NCI-H1417 treated with DMSO at 0.1 percent for 48 hours (cell line): ENCODE results near the gene NPFF.
"Not testable (repeated sequence)": the region's sequence is repeated elsewhere in the genome, so short reads cannot be mapped to it uniquely, and the experiment has no call there.

Experiments
- DNase-seq: peaks from one replicate; lab custom pipeline; 2025; lab: John Stamatoyannopoulos, UW

Gene NPFF, protein sequence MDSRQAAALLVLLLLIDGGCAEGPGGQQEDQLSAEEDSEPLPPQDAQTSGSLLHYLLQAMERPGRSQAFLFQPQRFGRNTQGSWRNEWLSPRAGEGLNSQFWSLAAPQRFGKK

DNA sequence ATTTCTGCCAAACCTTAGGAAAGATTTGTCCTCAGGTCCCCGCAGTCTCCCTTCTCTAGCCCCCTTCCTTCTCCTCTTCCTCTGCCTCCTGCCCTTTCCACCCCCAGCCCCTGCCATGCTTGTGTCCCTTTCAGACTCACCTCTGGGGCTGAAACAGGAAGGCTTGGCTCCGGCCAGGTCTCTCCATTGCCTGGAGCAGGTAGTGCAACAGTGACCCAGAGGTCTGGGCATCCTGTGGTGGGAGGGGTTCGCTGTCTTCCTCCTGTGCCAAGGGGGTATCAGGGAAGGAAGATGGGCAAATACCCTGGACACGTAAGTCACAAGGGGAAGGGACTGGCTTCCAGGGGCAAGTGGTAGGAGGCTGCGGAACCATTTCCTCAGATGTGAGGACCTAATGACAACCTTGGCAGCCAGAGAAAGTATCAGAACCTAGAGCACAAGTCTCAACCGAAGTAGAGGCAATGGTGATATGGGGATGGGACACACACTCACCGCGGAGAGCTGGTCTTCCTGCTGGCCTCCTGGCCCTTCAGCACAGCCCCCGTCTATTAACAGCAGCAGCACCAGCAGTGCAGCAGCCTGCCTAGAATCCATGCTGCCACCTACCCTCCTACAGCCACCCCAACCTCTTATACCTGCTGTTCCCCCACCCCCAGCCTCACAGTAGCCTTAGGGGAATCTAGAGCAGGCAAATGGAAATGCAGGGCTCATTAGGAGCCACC is at the start of gene NPFF:
TSS of gene NPFF (minus strand) at position 604 of the 722 bp plus-strand sequence. CDS start at position 594, 10 bp downstream.
- DNase-seq, result no peak

DNA sequence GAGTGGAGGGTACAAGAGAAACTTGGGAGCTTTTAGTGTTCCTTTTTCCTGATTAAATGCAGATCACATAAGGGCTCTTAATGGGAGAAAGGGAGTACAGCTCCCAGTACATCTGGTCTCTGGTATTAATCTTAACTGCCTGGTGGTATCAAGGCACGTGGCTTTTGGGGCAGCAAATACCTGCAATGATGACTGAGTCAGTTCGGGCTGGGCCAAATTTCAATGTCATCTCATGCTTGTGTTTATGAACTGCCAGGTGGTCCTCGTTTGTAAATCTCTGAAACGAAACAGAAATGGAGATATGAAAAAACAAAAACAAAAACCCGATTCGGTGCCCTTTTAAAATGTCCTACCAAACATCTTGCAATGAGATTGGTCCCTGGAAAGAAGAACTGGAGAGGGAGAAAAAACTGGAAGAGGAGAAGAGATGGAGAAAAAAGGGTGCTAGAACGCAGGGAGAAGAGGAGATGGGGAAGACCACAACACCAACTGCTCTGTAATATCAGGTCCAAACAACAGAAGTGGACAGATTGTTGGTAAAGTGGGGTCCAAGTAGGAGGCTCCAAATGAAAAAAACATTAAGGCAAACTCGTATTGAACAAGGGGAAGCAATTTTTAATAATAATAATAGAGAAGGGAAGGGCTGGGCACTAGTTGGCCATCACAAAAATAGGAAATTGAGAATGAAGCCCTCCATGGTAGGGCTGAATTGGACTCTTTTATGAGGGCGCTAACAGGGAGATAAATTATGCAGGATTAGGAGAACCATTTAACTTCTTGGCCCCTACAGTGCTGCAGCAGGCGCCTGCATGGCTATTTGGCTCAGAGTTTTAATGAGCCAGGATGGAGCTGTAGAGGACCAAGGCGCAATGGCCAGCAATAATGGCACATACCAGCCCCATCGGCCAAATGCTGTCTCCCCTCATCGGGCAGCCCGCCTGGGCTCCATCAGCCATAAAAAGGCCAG is 45.4 kb upstream of the NPFF start:
- no peak for DNase-seq

DNA sequence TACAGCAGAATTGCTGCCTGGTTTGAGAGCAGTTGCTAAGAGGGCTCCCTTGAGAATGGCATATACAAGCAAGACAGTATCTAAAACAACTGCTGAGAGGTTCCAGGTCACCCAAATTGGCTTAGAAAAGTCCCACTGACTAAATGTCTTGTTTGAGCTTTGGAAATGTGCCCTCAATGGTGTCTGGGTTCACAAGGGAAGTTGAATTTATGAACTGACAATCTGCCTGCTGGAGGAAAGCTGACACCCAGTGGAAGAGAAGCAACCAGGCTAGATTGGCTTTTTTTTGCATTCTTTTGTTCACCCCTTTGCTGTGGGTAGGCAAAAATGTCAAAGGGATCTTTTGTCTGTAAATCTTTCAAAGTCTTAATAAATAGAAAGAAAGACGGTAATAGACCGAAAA is 44.6 kb upstream of the NPFF start:
- no peak for DNase-seq

DNA sequence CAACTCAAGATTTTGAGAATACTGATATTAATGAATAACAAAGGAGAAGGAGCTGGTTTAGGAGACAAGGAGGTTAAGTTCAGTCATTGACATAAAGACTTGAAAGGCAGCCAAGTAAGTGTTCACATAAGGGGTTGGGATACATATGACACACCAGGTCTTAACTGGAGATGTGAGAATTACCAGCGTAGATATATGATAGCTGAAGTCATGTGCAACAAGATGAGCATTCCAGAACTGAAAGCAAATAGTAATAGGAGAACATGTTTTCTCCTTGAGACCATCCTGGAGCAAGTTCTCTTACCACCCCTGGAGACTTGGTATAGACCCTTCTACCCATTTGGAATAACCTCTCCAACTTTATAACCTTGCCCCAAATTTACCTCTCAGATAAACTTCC is 43.3 kb upstream of the NPFF start:
- DNase-seq, result no peak

DNA sequence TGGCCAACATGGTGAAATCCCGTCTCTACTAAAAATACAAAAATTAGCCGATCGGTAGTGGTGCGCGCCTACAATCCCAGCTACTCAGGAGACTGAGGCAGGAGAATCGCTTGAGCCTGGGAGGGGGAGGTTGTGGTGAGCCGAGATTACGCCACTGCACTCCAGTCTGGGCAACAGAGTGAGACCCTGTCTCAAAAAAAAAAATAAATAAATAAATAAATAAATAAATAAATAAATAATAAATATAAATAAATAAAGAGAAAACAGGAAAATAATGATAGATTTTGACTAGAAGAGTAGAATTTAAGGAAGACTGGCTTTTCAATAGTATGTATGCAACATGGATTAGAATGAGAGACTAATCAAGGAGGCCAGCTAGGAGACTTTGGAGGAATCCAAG is 42.8 kb upstream of the NPFF start:
- not testable (repeated sequence) for DNase-seq

DNA sequence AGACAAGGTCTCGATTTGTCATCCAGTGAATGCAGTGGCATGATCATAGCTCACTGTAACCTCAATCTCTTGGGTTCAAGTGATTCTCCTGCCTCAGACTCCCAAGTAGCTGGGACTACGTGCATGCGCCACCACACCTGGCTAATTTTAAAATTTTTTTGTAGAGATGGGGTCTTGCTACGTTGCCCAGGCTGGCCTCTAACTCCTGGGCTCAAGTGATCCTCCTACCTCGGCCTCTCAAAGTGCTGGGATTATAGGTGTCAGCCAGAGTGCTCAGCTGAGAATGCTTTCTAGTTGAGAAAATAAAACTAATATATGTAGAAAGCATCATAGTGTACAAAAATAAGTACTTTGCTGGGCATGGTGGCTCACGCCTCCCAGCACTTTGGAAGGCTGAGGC is 41.1 kb upstream of the NPFF start:
- not testable (repeated sequence) for DNase-seq

DNA sequence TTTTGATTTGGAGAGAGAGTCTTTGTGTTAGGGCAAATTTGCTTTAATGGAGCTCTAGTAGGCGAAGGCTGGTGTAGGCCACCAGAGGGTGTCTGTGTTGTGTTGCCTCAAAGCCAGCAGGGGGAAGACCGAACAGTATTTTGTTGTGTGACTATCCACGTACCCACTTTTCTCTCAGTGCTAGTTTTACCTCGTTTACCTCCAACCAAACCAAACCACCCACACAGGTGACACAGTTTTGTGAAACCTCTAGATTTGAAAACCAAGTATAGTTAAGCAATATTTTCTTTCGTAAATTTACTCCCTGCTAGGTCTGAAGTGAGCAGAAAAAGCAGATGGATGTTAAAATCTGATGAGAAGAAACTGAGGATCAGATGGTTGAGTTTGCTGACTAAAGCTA is 36.3 kb upstream of the NPFF start:
- peak; percentile 9 for DNase-seq

DNA sequence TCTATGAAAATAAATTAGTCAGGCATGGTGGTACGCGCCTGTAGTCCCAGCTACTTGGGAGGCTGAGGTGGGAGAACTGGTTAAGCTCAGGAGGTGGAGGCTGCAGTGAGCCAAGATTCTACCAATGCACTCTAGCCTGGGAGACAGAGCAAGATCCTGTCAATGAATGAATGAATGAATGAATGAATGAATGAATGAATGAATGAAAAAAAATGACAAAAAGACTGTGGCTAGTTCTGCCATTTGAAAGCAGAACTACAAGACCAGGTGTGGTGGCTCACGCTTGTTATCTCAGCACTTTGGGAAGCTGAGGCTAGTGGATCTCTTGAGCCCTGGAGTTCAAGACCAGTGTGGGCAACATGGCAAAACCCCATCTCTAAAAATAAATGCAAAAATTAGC is 32.2 kb upstream of the NPFF start:
- DNase-seq, result no peak

DNA sequence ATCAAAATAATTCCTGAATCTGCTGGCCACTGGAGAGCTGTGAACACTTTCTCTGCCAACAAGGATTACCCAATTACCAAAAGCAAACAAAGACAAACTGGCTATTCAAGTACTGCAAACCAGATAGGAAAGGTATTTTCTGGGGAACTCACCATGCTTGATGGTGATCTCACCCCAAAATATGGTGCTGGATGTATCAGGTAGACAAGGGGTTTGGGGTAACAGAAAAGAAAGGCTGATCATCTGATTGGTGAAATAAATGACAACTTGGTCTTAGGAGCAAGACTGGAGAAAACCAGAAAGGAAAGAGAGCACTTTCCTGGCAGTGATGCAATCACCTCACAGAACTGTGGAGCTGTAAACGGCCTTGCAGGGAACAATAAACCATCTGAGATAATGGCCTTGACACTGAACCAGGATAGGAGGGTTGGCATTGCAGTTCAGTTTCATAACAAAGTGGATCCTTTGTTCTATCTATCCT is 31.0 kb upstream of the NPFF start:
- DNase-seq, result peak; percentile 20

DNA sequence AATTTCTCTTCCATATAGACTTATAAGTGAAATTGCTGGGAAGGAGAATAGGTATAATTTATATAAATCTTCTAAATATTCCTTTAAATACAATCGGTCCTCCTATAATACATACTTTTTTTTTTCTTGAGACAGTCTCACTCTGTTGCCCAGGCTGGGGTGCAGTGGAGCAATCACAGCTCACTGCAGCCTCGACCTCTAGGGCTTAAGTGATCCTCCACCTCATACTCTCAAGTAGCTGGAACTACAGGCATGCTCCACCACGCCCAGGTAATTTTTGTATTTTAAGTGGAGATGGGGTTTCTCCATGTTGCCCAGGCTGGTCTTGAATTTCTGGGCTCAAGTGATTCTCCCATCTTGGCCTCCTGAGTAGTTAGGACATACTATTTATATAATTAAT is 29.7 kb upstream of the NPFF start:
- DNase-seq, result no peak

DNA sequence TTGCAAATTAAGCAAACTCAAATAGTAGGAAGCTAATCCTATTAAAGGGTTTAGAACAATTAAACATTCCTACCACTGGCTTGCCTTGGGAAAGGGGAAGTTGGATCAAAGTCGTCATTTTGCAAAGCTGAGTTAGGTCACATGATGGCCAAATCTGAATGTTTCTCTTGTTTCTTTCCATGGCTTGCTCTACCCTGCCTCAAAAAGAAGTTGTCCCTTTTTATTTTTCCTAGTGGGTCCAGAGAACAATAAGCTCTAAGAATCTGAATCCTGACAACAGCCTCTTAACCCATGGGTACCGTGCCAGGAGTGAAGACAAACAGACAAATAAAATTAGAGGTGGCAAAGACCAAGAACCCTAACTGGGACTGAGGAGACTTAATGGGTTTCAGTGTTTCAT is 26.2 kb upstream of the NPFF start:
- DNase-seq, result no peak

DNA sequence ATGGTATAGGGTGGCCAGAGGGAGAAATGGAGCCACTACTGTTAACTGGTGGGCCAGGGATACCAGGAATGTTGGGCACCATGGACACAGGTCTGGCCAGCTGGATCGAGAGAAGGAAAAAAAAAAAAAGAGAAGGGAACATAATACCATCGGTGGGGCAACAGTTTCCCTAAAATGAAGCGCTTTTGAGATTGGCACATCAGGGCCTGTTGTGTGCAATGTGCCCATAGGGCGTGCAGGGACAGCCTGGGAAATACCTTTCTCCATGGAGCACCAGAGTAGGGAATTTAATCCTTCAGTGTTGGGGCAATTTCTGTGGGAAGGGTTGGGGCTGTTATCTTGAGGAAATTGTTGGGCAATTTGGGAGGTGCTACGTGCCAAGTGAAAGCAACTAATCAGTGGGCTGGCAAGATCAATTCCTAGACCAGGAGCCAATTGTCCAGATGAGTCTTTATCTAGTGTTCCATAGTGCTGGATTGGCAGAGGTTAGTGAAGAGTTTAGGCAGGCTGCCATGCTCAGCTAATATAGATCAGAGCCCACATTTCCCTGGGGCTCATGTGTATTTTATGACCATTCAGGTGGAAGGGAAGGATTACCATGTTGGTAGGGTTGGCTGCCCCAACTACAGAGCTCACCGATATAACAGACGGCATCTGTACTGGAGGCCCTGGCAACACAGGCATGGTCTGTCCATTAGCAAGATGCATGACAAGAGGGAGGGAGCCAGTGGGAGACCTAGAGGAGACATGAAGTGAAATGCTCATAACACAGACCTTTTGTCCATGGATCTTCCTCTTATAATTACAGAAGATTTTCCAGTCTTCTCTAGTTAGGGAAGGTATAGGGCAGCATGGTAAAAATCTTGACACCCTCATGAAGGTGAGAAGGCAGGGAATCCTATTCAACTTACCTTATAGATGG is 25.5 kb upstream of the NPFF start:
- no peak for DNase-seq

DNA sequence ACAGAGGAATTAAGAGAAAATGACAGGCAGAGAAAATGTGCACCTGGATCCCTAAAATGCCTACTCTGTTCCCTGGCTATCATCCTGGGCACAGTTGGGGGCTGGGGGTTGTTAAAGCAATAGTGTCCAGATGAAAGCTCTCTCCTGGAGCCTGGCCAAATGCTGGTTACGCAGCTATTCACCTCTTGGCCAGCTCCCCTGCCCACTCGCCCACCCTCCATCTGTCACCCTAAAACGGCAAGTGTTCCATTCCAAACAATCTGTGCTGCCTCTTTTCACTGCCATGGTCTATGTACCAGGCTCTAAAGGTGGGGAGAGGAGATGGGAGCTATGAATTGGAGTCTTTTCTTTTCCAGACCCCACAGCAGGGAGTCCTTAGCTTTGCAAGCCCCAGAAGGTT is 24.7 kb upstream of the NPFF start:
- DNase-seq, result no peak

DNA sequence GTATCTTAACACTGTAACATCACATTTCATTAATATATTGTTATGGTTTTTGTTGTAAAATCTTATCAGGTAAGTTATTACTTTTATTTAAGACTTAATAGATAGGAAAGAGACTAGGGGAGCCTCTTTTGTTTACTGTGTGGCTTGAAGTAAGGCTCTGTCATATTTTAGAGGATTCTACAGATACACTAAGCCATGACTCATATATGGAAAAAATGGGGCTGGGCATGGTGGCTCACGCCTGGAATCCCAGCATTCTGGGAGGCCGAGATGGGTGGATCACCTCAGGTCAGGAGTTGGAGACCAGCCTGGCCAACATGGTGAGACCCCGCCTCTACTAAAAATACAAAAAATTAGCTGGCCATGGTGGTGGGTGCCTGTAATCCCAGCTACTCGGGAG is 23.6 kb upstream of the NPFF start:
- no peak for DNase-seq

DNA sequence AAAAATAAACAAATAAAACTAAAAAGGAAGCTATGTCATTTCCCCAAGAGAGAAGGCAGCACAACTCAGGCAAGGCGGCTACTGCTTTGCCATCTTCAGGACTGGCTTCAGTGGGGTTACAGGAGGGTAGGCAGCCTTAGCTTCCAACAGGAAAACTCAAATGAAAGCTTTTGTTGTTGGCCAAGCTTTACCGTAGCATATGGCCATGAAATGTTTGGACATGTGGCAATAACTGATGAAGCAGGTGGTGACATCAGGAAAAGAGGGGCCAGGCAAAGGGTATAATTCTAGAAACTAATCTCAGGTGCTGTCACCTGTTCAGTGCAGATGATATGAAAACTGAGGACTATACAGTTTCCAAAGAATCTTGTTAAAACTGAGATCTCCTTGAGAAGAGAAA is 22.8 kb upstream of the NPFF start:
- no peak for DNase-seq

DNA sequence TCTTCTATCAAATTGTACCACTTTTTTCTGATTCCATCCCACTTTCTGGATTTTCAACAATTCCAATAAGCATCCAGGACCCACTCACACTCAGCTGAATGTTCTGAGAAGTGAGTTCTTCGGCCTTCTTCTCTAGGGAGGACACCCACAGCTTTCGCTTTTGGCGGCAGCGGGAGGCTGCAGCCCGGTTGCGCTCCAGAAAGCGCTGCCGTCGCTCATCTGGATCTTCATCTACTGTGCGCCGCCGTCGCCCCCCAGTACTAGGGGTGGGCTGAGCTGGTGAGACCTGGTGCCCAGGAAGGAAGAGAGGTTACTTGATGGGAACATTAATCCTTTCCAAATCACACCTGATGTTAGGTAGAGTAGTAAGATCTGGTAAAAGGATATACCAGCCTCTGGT is 17.2 kb upstream of the NPFF start:
- no peak for DNase-seq

DNA sequence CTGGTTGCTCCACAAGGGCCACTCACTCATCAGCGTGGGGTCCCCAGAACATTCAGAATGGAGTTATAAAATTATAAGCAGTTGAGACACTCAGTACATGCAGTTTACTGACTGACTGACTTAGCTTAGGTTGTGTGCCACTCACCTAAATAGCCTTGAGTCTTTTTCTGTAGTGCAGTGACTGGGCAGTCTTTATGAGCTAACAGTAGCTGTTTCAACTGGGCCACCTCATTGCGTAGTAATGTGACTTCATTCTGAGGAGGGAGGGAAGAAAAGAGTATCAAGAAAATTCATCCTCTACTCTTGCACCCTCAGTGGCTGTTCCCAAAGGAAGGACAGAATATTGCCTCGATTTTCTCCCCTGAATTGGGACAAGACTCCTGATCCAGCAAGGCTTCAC is 15.8 kb upstream of the NPFF start:
- no peak for DNase-seq

DNA sequence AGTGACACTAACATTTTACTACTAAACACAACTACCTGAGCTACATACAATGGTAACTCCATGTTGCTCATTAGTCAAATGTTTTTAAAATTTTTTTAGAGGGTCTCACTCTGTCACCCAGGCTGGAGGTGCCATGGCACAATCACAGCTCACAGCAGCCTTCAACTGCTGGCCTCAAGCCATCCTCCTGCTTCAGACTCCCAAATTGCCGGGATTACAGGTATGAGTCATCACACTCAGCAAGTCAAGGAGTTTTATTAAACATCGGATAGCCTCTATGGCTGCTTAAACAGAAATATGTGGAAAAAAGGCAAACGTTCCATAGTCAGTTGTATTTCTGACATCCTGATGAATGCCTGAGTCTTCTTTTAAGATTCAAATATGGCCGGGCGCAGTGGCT is 11.1 kb upstream of the NPFF start:
- no peak for DNase-seq

DNA sequence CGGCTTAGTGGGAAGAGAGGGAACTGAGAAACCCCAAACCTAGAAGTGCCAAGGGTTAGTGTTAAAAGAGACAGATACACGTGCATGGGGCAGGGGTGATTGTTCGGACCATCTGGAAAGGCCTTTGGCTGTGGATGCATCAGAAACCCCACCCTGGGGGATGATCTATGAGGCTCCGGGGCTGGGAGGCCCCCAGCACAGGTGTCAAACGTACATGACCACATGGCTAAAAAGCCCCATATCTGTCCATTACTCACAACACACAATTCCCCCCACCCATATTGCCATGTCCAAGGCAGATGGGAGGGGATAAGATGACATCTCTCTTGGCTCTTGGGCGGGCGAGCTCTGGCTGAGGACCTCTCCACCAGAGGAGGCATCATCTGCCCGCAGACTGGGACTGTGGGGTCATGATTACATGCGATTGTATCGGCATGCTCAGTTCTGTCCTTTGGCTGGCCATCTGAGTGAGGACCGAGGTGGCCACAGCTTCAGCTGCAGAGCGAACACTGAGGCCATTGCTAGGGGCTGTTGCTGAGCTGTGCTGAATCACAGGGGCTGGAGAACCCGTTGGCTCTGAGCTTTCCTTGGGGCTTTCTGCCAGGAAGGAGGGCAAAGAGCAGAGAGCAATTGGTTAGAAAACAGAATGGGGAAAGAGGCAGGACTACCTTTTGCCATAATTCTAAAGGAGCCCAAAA is 9.6 kb upstream of the NPFF start:
- no peak for DNase-seq

DNA sequence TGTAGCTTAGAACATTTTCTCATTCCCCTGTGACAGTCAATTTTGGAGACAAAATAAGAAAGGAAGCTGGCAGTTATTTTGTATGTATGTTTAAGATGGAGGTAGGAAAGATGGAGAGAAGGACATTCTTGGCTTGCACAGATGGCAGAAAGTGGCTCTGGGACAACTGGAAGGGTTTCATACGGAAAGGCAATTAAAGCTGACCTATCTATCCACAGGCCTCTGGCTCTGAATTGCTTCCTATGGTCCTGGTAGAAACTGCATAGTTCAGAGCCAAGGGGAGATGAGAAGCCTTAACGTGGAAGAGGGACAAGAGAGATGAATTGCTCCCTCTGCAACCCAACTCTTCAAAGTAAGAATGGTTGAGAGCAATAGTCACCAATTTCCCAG is 8.0 kb upstream of the NPFF start:
- no peak for DNase-seq

DNA sequence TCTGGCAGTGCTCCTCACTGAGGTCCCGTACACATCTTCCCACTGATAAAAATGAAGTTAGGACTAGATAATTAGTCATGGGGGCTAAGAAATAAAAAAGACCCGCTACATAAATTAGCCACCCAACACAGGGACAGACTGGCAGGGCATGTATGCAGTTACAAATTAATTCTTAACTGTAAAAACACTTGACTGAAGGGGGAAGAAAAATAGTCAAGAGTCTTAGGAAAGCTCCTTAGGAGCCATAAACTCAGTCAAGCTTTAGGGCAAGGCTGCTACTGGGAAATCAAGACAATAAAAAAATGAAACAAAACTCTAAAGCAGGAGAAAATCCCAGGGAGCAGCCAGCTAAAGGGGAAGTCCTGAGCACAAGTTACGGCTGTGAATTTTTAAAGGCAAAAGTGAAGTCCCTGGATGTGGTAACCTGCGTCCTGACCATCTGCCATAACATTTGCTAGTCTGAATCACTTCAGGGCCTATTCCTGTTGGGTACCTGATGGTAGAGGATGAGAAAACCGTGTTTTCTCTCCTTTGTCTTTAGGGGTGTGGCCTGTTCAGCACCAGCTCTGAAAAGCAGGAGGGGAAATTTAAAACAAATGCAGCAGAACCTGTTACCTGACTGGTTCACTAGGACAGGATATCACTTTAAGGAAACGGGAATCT is 7.5 kb upstream of the NPFF start:
- no peak for DNase-seq
